WTC11 (cell line): ENCODE results near the gene PAPOLA. TPM values are rescaled to one million over a fixed set of nuclear protein-coding genes. Genes with fewer than 3 reads are reported as not detected.

Experiments used
- ATAC-seq: fragments of 200-7000 bp; cut with Tn5 transposase; 2 replicates; pipeline ENCODE4 v1.10.0; 2021; ENCODE audit warnings: mild to moderate bottlenecking, moderate library complexity
- CTCF ChIA-PET: fragments of 300-600 bp; sonication (Branson Sonifier 250); formaldehyde crosslinking; loops from one replicate; lab custom pipeline; 2021; ENCODE audit warnings: antibody characterized with exemption; lab: Charles Lee
- POLR2A ChIA-PET: fragments of 350-600 bp; sonication (Branson Sonifier 250); formaldehyde crosslinking; loops from one replicate; lab custom pipeline; 2021; ENCODE audit warnings: antibody characterized with exemption; lab: Charles Lee
- DNase-seq: peaks from one replicate; pipeline ENCODE4 v3.0.0; 2021; ENCODE audit warnings: low spot score
- H3K27ac Mint-ChIP-seq: 2 replicates; pipeline ENCODE4 v1.8.0; 2021; ENCODE audit warnings: mixed read lengths
- H3K27me3 Mint-ChIP-seq: 2 replicates; pipeline ENCODE4 v1.8.0; 2021; ENCODE audit warnings: low read depth, mild to moderate bottlenecking, moderate library complexity, mixed read lengths
- H3K36me3 Mint-ChIP-seq: 2 replicates; pipeline ENCODE4 v1.8.0; 2021; ENCODE audit warnings: mixed read lengths
- H3K4me1 Mint-ChIP-seq: 2 replicates; pipeline ENCODE4 v1.8.0; 2022; ENCODE audit warnings: mixed read lengths
- H3K4me3 Mint-ChIP-seq: 2 replicates; pipeline ENCODE4 v1.8.0; 2021; ENCODE audit warnings: mild to moderate bottlenecking, moderate library complexity, mixed read lengths
- H3K9me3 Mint-ChIP-seq: 2 replicates; pipeline ENCODE4 v1.8.0; 2021; ENCODE audit warnings: mixed read lengths
- CBFB ChIP-seq: sonication (generic); formaldehyde crosslinking; IDR thresholded peaks from 2 replicates; pipeline ENCODE4 v1.8.1; 2022; ENCODE audit warnings: mild to moderate bottlenecking, low read depth, missing genetic modification reagents
- ELF4 ChIP-seq: sonication (generic); formaldehyde crosslinking; IDR thresholded peaks from 2 replicates; pipeline ENCODE4 v1.8.1; 2022; ENCODE audit warnings: low read depth, mild to moderate bottlenecking, moderate library complexity, missing genetic modification reagents
- FOXK1 ChIP-seq: sonication (generic); formaldehyde crosslinking; IDR thresholded peaks from 2 replicates; pipeline ENCODE4 v1.8.0; 2022; ENCODE audit warnings: mild to moderate bottlenecking, moderate library complexity, missing genetic modification reagents
- GABPB1 ChIP-seq: sonication (generic); formaldehyde crosslinking; IDR thresholded peaks from 2 replicates; pipeline ENCODE4 v1.8.1; 2023; ENCODE audit warnings: mild to moderate bottlenecking, missing genetic modification reagents
- HMGA2 ChIP-seq: fragments of 250-450 bp; sonication (Bioruptor Pico); IDR thresholded peaks from 2 replicates; pipeline ENCODE4 v1.4.0; 2021; ENCODE audit warnings: mild to moderate bottlenecking, moderate library complexity
- KAT7 ChIP-seq: sonication (generic); formaldehyde crosslinking; IDR thresholded peaks from 2 replicates; pipeline ENCODE4 v1.8.1; 2023; ENCODE audit warnings: missing genetic modification reagents, mild to moderate bottlenecking, borderline replicate concordance
- MYBL2 ChIP-seq: sonication (generic); formaldehyde crosslinking; IDR thresholded peaks from 2 replicates; pipeline ENCODE4 v1.8.1; 2023; ENCODE audit warnings: mild to moderate bottlenecking, moderate library complexity, missing genetic modification reagents
- NFYB ChIP-seq: sonication (generic); formaldehyde crosslinking; conservative IDR thresholded peaks from 2 replicates; pipeline ENCODE4 v1.8.0; 2022; ENCODE audit warnings: low read depth, missing genetic modification reagents
- NR2C2 ChIP-seq: sonication (generic); formaldehyde crosslinking; IDR thresholded peaks from 2 replicates; pipeline ENCODE4 v1.8.0; 2022; ENCODE audit warnings: mild to moderate bottlenecking, missing genetic modification reagents
- RELA ChIP-seq: sonication (generic); formaldehyde crosslinking; IDR thresholded peaks from 2 replicates; pipeline ENCODE4 v1.8.1; 2022; ENCODE audit warnings: missing genetic modification reagents, mild to moderate bottlenecking, borderline replicate concordance
- ZNF138 ChIP-seq: sonication (generic); formaldehyde crosslinking; conservative IDR thresholded peaks from 2 replicates; pipeline ENCODE4 v1.8.1; 2022; ENCODE audit warnings: mild to moderate bottlenecking, moderate library complexity, missing genetic modification reagents
- ZNF232 ChIP-seq: sonication (generic); formaldehyde crosslinking; IDR thresholded peaks from 2 replicates; pipeline ENCODE4 v1.8.0; 2022; ENCODE audit warnings: mild to moderate bottlenecking, missing genetic modification reagents
- total RNA-seq: library from RNA; stranded (reverse); gene quantifications from 3 replicates; pipeline ENCODE4 v1.2.3, GENCODE V29; 2021
- TF ChIP-seq, protein P1 (sequence below): fragments of 250-450 bp; sonication (Bioruptor Pico); IDR thresholded peaks from 2 replicates; pipeline ENCODE4 v2.1.2; 2022; ENCODE audit warnings: mild to moderate bottlenecking, moderate library complexity
- TF ChIP-seq, protein P2 (sequence below): sonication (generic); formaldehyde crosslinking; IDR thresholded peaks from 2 replicates; pipeline ENCODE4 v1.8.1; 2022; ENCODE audit warnings: low read depth, mild to moderate bottlenecking, moderate library complexity, missing genetic modification reagents, borderline replicate concordance
- TF ChIP-seq, protein P3 (sequence below): sonication (generic); formaldehyde crosslinking; IDR thresholded peaks from 2 replicates; pipeline ENCODE4 v1.8.1; 2023; ENCODE audit warnings: mild to moderate bottlenecking, missing genetic modification reagents, moderate library complexity
- TF ChIP-seq, protein P4 (sequence below): sonication (generic); formaldehyde crosslinking; IDR thresholded peaks from 2 replicates; pipeline ENCODE4 v1.8.0; 2022; ENCODE audit warnings: mild to moderate bottlenecking, missing genetic modification reagents
- TF ChIP-seq, protein P5 (sequence below): sonication (generic); formaldehyde crosslinking; IDR thresholded peaks from 2 replicates; pipeline ENCODE4 v1.8.1; 2023; ENCODE audit warnings: mild to moderate bottlenecking, missing genetic modification reagents, borderline replicate concordance
- TF ChIP-seq, protein P6 (sequence below): fragments of 250-450 bp; sonication (Bioruptor Pico); IDR thresholded peaks from 2 replicates; pipeline ENCODE4 v1.8.0; 2021; ENCODE audit warnings: mild to moderate bottlenecking
- TF ChIP-seq, protein P7 (sequence below): sonication (generic); formaldehyde crosslinking; IDR thresholded peaks from 2 replicates; pipeline ENCODE4 v1.8.1; 2023; ENCODE audit warnings: mild to moderate bottlenecking, missing genetic modification reagents, moderate library complexity

The PAPOLA gene
- total RNA-seq, 1 experiment from 2014 or later, result 210 TPM

DNA sequence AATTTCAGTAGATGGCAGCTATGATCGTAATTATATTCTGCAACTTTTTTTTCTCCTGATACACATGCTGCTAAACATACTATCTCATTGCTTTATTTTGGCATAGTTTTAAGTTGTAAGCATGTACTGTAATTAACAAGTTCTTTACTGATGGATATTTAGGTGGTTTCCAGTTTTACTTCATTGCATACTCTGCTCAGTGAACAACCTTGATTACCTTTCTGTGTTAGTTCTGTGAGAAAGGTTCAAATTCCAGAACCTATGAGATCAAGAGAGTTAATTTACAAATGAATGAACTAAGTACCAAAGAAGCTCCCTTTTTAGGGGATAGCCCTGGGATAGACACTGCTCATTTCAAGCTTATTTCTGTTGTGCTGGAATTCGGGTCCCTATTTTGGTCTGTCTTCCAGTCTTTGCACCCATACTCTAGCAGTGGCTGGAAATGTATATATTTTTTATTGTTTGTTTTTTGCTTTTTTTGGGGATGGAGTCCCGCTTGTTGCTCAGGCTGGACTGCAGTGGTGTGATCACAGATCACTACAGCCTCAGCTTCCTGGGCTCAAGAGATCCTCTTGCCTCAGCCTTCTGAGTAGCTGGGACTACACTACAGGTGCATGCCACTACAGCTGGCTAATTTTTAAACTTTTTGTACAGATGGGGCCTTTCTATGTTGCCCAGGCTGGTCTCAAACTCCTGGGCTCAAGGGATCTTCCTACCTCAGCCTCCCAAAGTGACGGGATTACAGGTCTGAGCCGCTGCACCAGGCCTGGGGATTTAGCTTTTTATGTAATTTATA, 10.6 kb downstream of the PAPOLA start:
- TF ChIP-seq CBFB (CRISPR knock-in tag) (no peak), ZNF232 (CRISPR knock-in tag) (no peak), NFYB (CRISPR knock-in tag) (no peak), ELF4 (CRISPR knock-in tag) (no peak), RELA (CRISPR knock-in tag) (no peak), HMGA2 (no peak), MYBL2 (CRISPR knock-in tag) (no peak), KAT7 (CRISPR knock-in tag) (no peak), FOXK1 (CRISPR knock-in tag) (no peak), ZNF138 (CRISPR knock-in tag) (no peak), NR2C2 (CRISPR knock-in tag) (no peak), GABPB1 (CRISPR knock-in tag) (no peak)
- TF ChIP-seq, protein P1, sequence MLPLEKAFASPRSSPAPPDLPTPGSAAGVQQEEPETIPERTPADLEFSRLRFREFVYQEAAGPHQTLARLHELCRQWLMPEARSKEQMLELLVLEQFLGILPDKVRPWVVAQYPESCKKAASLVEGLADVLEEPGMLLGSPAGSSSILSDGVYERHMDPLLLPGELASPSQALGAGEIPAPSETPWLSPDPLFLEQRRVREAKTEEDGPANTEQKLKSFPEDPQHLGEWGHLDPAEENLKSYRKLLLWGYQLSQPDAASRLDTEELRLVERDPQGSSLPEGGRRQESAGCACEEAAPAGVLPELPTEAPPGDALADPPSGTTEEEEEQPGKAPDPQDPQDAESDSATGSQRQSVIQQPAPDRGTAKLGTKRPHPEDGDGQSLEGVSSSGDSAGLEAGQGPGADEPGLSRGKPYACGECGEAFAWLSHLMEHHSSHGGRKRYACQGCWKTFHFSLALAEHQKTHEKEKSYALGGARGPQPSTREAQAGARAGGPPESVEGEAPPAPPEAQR (CRISPR knock-in tag), result no peak
- TF ChIP-seq, protein P2, sequence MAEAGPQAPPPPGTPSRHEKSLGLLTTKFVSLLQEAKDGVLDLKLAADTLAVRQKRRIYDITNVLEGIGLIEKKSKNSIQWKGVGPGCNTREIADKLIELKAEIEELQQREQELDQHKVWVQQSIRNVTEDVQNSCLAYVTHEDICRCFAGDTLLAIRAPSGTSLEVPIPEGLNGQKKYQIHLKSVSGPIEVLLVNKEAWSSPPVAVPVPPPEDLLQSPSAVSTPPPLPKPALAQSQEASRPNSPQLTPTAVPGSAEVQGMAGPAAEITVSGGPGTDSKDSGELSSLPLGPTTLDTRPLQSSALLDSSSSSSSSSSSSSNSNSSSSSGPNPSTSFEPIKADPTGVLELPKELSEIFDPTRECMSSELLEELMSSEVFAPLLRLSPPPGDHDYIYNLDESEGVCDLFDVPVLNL (CRISPR knock-in tag), result no peak
- TF ChIP-seq, protein P3, sequence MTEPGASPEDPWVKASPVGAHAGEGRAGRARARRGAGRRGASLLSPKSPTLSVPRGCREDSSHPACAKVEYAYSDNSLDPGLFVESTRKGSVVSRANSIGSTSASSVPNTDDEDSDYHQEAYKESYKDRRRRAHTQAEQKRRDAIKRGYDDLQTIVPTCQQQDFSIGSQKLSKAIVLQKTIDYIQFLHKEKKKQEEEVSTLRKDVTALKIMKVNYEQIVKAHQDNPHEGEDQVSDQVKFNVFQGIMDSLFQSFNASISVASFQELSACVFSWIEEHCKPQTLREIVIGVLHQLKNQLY (CRISPR knock-in tag), result no peak
- TF ChIP-seq, protein P4, sequence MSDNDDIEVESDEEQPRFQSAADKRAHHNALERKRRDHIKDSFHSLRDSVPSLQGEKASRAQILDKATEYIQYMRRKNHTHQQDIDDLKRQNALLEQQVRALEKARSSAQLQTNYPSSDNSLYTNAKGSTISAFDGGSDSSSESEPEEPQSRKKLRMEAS, result no peak
- TF ChIP-seq, protein P5, sequence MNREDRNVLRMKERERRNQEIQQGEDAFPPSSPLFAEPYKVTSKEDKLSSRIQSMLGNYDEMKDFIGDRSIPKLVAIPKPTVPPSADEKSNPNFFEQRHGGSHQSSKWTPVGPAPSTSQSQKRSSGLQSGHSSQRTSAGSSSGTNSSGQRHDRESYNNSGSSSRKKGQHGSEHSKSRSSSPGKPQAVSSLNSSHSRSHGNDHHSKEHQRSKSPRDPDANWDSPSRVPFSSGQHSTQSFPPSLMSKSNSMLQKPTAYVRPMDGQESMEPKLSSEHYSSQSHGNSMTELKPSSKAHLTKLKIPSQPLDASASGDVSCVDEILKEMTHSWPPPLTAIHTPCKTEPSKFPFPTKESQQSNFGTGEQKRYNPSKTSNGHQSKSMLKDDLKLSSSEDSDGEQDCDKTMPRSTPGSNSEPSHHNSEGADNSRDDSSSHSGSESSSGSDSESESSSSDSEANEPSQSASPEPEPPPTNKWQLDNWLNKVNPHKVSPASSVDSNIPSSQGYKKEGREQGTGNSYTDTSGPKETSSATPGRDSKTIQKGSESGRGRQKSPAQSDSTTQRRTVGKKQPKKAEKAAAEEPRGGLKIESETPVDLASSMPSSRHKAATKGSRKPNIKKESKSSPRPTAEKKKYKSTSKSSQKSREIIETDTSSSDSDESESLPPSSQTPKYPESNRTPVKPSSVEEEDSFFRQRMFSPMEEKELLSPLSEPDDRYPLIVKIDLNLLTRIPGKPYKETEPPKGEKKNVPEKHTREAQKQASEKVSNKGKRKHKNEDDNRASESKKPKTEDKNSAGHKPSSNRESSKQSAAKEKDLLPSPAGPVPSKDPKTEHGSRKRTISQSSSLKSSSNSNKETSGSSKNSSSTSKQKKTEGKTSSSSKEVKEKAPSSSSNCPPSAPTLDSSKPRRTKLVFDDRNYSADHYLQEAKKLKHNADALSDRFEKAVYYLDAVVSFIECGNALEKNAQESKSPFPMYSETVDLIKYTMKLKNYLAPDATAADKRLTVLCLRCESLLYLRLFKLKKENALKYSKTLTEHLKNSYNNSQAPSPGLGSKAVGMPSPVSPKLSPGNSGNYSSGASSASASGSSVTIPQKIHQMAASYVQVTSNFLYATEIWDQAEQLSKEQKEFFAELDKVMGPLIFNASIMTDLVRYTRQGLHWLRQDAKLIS, result no peak
- TF ChIP-seq, protein P6, sequence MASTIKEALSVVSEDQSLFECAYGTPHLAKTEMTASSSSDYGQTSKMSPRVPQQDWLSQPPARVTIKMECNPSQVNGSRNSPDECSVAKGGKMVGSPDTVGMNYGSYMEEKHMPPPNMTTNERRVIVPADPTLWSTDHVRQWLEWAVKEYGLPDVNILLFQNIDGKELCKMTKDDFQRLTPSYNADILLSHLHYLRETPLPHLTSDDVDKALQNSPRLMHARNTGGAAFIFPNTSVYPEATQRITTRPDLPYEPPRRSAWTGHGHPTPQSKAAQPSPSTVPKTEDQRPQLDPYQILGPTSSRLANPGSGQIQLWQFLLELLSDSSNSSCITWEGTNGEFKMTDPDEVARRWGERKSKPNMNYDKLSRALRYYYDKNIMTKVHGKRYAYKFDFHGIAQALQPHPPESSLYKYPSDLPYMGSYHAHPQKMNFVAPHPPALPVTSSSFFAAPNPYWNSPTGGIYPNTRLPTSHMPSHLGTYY (CRISPR knock-in tag), result no peak
- TF ChIP-seq, protein P7, sequence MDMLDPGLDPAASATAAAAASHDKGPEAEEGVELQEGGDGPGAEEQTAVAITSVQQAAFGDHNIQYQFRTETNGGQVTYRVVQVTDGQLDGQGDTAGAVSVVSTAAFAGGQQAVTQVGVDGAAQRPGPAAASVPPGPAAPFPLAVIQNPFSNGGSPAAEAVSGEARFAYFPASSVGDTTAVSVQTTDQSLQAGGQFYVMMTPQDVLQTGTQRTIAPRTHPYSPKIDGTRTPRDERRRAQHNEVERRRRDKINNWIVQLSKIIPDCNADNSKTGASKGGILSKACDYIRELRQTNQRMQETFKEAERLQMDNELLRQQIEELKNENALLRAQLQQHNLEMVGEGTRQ (CRISPR knock-in tag), result no peak
- ChIA-PET POLR2A (no interaction called here), CTCF (interaction anchor here (0.5 to 1.6 kb wide), 3 partner anchors 14 to 205 kb away, joined by 3 to 6 read pairs (median 5); no protein-coding TSS in a partner anchor)
- peaks cover 88% of the 10 kb centered on the region for H3K4me1 Mint-ChIP-seq
- H3K36me3 Mint-ChIP-seq, result no peaks in the 10 kb centered on the region
- ATAC-seq (peak; percentile 77), DNase-seq (no peak)
- H3K27ac Mint-ChIP-seq, result peak overlapping the region; percentile 77
- no peaks in the 10 kb centered on the region for H3K9me3 Mint-ChIP-seq
- H3K27me3 Mint-ChIP-seq, result no peaks in the 10 kb centered on the region
- peak overlapping the region; percentile 47 for H3K4me3 Mint-ChIP-seq
